ENCODE data around the gene CIAO2B. TPM values are rescaled to one million over a fixed set of nuclear protein-coding genes. Genes with fewer than 3 reads are reported as not detected.

CIAO2B gene
- total and polyA plus RNA-seq, 2 experiments from 2014 or later = 92.4 to 181 TPM

GRCh38 chr16:66888647-66889615 lies 45.3 kb downstream of the CIAO2B start:
- Histone ChIP-seq H3K4me3 (no peak overlapping the region), H3K36me3 (ENCODE audit: insufficient read depth) (peaks cover 11% of the 10 kb centered on the region; the same call in 1 of the 2 replicates), H2AFZ (no peak overlapping the region), H3K27me3 (ENCODE audit: insufficient read depth) (no peaks in the 10 kb centered on the region), H3K4me2 (no peak overlapping the region), H3K9me2 (ENCODE audit: insufficient read depth) (no peaks in the 10 kb centered on the region), H3K4me1 (ENCODE audit: insufficient read depth) (no peaks in the 10 kb centered on the region; the same call in 1 of the 2 replicates), H4K20me1 (replicated peaks; ENCODE audit: insufficient read depth) (peaks cover 9% of the 10 kb centered on the region; the same call in 1 of the 2 replicates), H3K79me2 (replicated peaks; ENCODE audit: insufficient read depth) (peaks cover 14% of the 10 kb centered on the region; the same call in 1 of the 2 replicates), H3K27ac (ENCODE audit: low read depth) (no peak overlapping the region), H3F3A (replicated peaks; ENCODE audit: low read depth) (no peaks in the 10 kb centered on the region)
- no peak overlapping the region for H3K4me3 Mint-ChIP-seq
- DNase-seq (ENCODE audit: low spot score) = no peak
- peaks cover 46% of the 10 kb centered on the region for H3K36me3 Mint-ChIP-seq (ENCODE audit: low read depth)
- H3K4me1 Mint-ChIP-seq = peaks cover 7% of the 10 kb centered on the region; the same call in 2 of the 3 replicates
- TF ChIP-seq ZNF462 (CRISPR knock-in tag; IDR thresholded peaks at IDR 0.05) (no peak), ETS1 (IDR thresholded peaks at IDR 0.05) (no peak), POLR2AphosphoS5 (IDR thresholded peaks at IDR 0.05; ENCODE audit: low read depth) (no peak), EZH2phosphoT487 (IDR thresholded peaks at IDR 0.05; ENCODE audit: unreplicated experiment) (no peak)
- no peak overlapping the region for H3K27ac Mint-ChIP-seq
- peaks cover 2% of the 10 kb centered on the region for H3K27me3 Mint-ChIP-seq (ENCODE audit: insufficient read depth, low read depth, poor library complexity)
- no peak for ATAC-seq
- no peaks in the 10 kb centered on the region for H3K9me3 Mint-ChIP-seq

Measured in GM23338 (cell line).